H9 (cell line): ENCODE results near the gene FGA. TPM values are rescaled to one million over a fixed set of nuclear protein-coding genes. Genes with fewer than 3 reads are reported as not detected.

Experiments
- DNase-seq: peaks from one replicate; pipeline ENCODE4 v3.0.0-alpha.2; 2017
- H2AFZ ChIP-seq: one replicate; pipeline ENCODE4 v1.6.1; 2013; ENCODE audit warnings: mild to moderate bottlenecking, low read length, control low read depth, moderate library complexity
- H2AK5ac ChIP-seq: 2 replicates; pipeline ENCODE4 v1.6.1; 2013; ENCODE audit warnings: low read length, control low read depth, mixed read lengths; ENCODE audit not compliant: insufficient read length
- H2BK120ac ChIP-seq: one replicate; pipeline ENCODE4 v1.6.1; 2013; ENCODE audit warnings: low read depth, mild to moderate bottlenecking, low read length, control low read depth, inconsistent platforms; ENCODE audit not compliant: poor library complexity, severe bottlenecking
- H2BK12ac ChIP-seq: 2 replicates; pipeline ENCODE4 v1.6.1; 2013; ENCODE audit warnings: low read length, control low read depth, mixed read lengths, low read depth; ENCODE audit not compliant: insufficient read length
- H2BK15ac ChIP-seq: 2 replicates; pipeline ENCODE4 v1.6.1; 2013; ENCODE audit warnings: low read depth, low read length, control low read depth
- H2BK20ac ChIP-seq: one replicate; pipeline ENCODE4 v1.6.1; 2013; ENCODE audit warnings: low read depth, mild to moderate bottlenecking, low read length, control low read depth, inconsistent platforms; ENCODE audit not compliant: poor library complexity, severe bottlenecking
- H2BK5ac ChIP-seq: 2 replicates; pipeline ENCODE4 v1.6.1; 2013; ENCODE audit warnings: low read length, control low read depth, mixed read lengths; ENCODE audit not compliant: insufficient read length
- H3K14ac ChIP-seq: 2 replicates; pipeline ENCODE4 v1.6.1; 2013; ENCODE audit warnings: low read length, control low read depth; ENCODE audit not compliant: insufficient read depth
- H3K18ac ChIP-seq: 2 replicates; pipeline ENCODE4 v1.6.1; 2013; ENCODE audit warnings: low read depth, mild to moderate bottlenecking, mixed read lengths, low read length, control low read depth; ENCODE audit not compliant: insufficient read length
- H3K23ac ChIP-seq: 2 replicates; pipeline ENCODE4 v1.6.1; 2013; ENCODE audit warnings: low read length, control low read depth, mixed read lengths, low read depth; ENCODE audit not compliant: insufficient read length
- H3K23me2 ChIP-seq: 2 replicates; pipeline ENCODE4 v1.6.1; 2013; ENCODE audit warnings: low read depth, mild to moderate bottlenecking, mixed read lengths, low read length, control low read depth; ENCODE audit not compliant: insufficient read length, poor library complexity, severe bottlenecking
- H3K27ac ChIP-seq: 2 replicates; pipeline ENCODE4 v1.5.1; 2013; ENCODE audit warnings: low read length, control low read depth, mixed read lengths, low read depth; ENCODE audit not compliant: insufficient read length
- H3K27me3 ChIP-seq: 2 replicates; pipeline ENCODE4 v1.6.1; 2013; ENCODE audit warnings: low read length, control low read depth, inconsistent platforms; ENCODE audit not compliant: insufficient read depth
- H3K4ac ChIP-seq: 2 replicates; pipeline ENCODE4 v1.6.1; 2013; ENCODE audit warnings: low read depth, mild to moderate bottlenecking, control low read depth, inconsistent platforms, low read length, moderate library complexity
- H3K4me1 ChIP-seq: 2 replicates; pipeline ENCODE4 v1.6.1; 2013; ENCODE audit warnings: low read length, control low read depth, inconsistent platforms; ENCODE audit not compliant: insufficient read depth
- H3K4me2 ChIP-seq: 2 replicates; pipeline ENCODE4 v1.6.1; 2013; ENCODE audit warnings: low read length, control low read depth, mixed read lengths; ENCODE audit not compliant: insufficient read length, insufficient read depth
- H3K56ac ChIP-seq: 2 replicates; pipeline ENCODE4 v1.6.1; 2013; ENCODE audit warnings: low read depth, mild to moderate bottlenecking, mixed read lengths, low read length, control low read depth; ENCODE audit not compliant: insufficient read length
- H3K79me1 ChIP-seq: 2 replicates; pipeline ENCODE4 v1.6.1; 2013; ENCODE audit warnings: low read depth, mild to moderate bottlenecking, moderate library complexity, low read length, control low read depth, inconsistent platforms; ENCODE audit not compliant: insufficient read depth, poor library complexity, severe bottlenecking
- H3K79me2 ChIP-seq: 2 replicates; pipeline ENCODE4 v1.6.1; 2013; ENCODE audit warnings: low read length, control low read depth, inconsistent platforms; ENCODE audit not compliant: insufficient read depth
- H3K9ac ChIP-seq: 2 replicates; pipeline ENCODE4 v1.6.1; 2013; ENCODE audit warnings: low read length, control low read depth, mixed read lengths; ENCODE audit not compliant: insufficient read length; ENCODE audit errors: extremely low read depth
- H3K9me3 ChIP-seq: one replicate; pipeline ENCODE4 v1.6.1; 2013; ENCODE audit warnings: low read depth, low read length, inconsistent platforms; ENCODE audit not compliant: control insufficient read depth
- H3T11ph ChIP-seq: one replicate; pipeline ENCODE4 v1.6.1; 2013; ENCODE audit warnings: mild to moderate bottlenecking, low read length, control low read depth, inconsistent platforms
- H4K20me1 ChIP-seq: one replicate; pipeline ENCODE4 v1.6.1; 2013; ENCODE audit not compliant: control insufficient read depth, insufficient read length, insufficient read depth
- H4K5ac ChIP-seq: 2 replicates; pipeline ENCODE4 v1.6.1; 2013; ENCODE audit warnings: low read depth, mild to moderate bottlenecking, mixed read lengths, low read length, control low read depth; ENCODE audit not compliant: insufficient read length
- H4K8ac ChIP-seq: replicated peaks from 2 replicates; pipeline ENCODE4 v1.6.1; 2013; ENCODE audit warnings: low read length, control low read depth, mixed read lengths, low read depth; ENCODE audit not compliant: insufficient read length
- H4K91ac ChIP-seq: 2 replicates; pipeline ENCODE4 v1.6.1; 2013; ENCODE audit warnings: low read depth, mild to moderate bottlenecking, moderate library complexity, mixed read lengths, low read length, control low read depth; ENCODE audit not compliant: insufficient read length
- H3K27ac Mint-ChIP-seq, 3 experiments: 2 replicates in 2 of 3; 3 replicates in 1 of 3; pipeline ENCODE4 v1.8.0; 2020 to 2021; ENCODE audit warnings: mixed read lengths in 3 of 3, mild to moderate bottlenecking in 1 of 3, moderate library complexity in 1 of 3
- H3K27me3 Mint-ChIP-seq: 2 replicates; pipeline ENCODE4 v1.8.0; 2021; ENCODE audit warnings: low read depth, mild to moderate bottlenecking, moderate library complexity, mixed read lengths
- H3K36me3 Mint-ChIP-seq, 3 experiments: 2 replicates in 2 of 3; 3 replicates in 1 of 3; pipeline ENCODE4 v1.8.0; 2020 to 2021; ENCODE audit warnings: low read depth in 3 of 3, mixed read lengths in 3 of 3; ENCODE audit not compliant: insufficient read depth in 1 of 3
- H3K4me1 Mint-ChIP-seq, 2 experiments: 2 replicates each; pipeline ENCODE4 v1.8.0; 2020; ENCODE audit warnings: mixed read lengths in 2 of 2
- H3K4me3 Mint-ChIP-seq, 2 experiments: 2 replicates in 1 of 2; 3 replicates in 1 of 2; pipeline ENCODE4 v1.8.0; 2020 to 2021; ENCODE audit warnings: mild to moderate bottlenecking in 2 of 2, mixed read lengths in 2 of 2, moderate library complexity in 1 of 2
- H3K9me3 Mint-ChIP-seq, 2 experiments: 2 replicates in 1 of 2; 3 replicates in 1 of 2; pipeline ENCODE4 v1.8.0; 2020; ENCODE audit warnings: mild to moderate bottlenecking in 2 of 2, mixed read lengths in 2 of 2, moderate library complexity in 1 of 2
- WGBS: extraction: QIAGEN DNeasy Blood & Tissue Kit; methylation state at CpG from one replicate; pipeline ENCODE4 v1.1.7; 2013; ENCODE audit warnings: missing lambda C conversion rate, low lambda C conversion rate, mixed read lengths; ENCODE audit not compliant: insufficient read length; ENCODE audit errors: extremely low coverage; 5-methylcytosine and 5-hydroxymethylcytosine counted together
- total RNA-seq: library from RNA; stranded (reverse); gene quantifications from 2 replicates; pipeline ENCODE4 v1.2.1, GENCODE V29; 2021
- TF ChIP-seq, protein P1 (sequence below): fragments of 200-600 bp; sonication (generic); conservative IDR thresholded peaks from 3 replicates; pipeline ENCODE4 v1.8.0; 2021; ENCODE audit warnings: antibody characterized with exemption, mild to moderate bottlenecking

Gene FGA
- total RNA-seq, 1 experiment from 2014 or later: not detected

DNA sequence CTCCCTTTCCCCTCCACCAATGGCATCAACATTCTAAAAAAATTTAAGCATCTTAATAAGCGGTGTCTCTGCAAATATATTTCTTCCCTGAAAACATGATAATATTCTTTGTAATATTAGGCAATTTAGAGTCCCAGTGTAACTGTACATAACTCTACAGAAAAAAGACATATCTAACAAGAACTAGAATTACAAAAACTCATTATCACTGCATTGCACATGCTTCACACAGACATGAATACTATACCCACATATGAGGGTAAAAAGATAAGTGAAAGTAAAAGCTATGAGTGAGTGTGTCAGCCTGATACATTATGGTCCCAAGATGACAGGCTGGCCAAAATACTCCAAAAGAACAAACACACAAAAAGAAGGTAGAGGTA is 30.1 kb downstream of the FGA start:
- no peaks in the 10 kb centered on the region for H3K79me2 ChIP-seq
- no peak overlapping the region for H3K18ac ChIP-seq
- no CpG with 5 or more reads among the region's 1 CpG for WGBS
- no peak overlapping the region for H2BK120ac ChIP-seq
- no peaks in the 10 kb centered on the region for H3K79me1 ChIP-seq
- H2BK15ac ChIP-seq: no peak overlapping the region
- no peak overlapping the region for H2AFZ ChIP-seq
- H4K91ac ChIP-seq: no peak overlapping the region
- H4K5ac ChIP-seq: no peak overlapping the region
- H3K4me2 ChIP-seq: no peak overlapping the region
- Mint-ChIP-seq H3K36me3 (no peaks in the 10 kb centered on the region), H3K4me1 (no peaks in the 10 kb centered on the region), H3K27ac (no peak overlapping the region), H3K9me3 (no peaks in the 10 kb centered on the region), H3K4me3 (no peak overlapping the region), H3K27me3 (no peaks in the 10 kb centered on the region; the same call in 1 of the 2 replicates)
- H2BK5ac ChIP-seq: no peak overlapping the region
- no peaks in the 10 kb centered on the region for H4K20me1 ChIP-seq
- no peak overlapping the region for H3K27ac ChIP-seq
- H3K4me1 ChIP-seq: no peaks in the 10 kb centered on the region
- no peak overlapping the region for H3K4ac ChIP-seq
- no peak for DNase-seq
- H3K9ac ChIP-seq: no peak overlapping the region
- H3K9me3 ChIP-seq: no peaks in the 10 kb centered on the region
- no peak overlapping the region for H3K23ac ChIP-seq
- no peak overlapping the region for H4K8ac ChIP-seq
- TF ChIP-seq, protein P1, sequence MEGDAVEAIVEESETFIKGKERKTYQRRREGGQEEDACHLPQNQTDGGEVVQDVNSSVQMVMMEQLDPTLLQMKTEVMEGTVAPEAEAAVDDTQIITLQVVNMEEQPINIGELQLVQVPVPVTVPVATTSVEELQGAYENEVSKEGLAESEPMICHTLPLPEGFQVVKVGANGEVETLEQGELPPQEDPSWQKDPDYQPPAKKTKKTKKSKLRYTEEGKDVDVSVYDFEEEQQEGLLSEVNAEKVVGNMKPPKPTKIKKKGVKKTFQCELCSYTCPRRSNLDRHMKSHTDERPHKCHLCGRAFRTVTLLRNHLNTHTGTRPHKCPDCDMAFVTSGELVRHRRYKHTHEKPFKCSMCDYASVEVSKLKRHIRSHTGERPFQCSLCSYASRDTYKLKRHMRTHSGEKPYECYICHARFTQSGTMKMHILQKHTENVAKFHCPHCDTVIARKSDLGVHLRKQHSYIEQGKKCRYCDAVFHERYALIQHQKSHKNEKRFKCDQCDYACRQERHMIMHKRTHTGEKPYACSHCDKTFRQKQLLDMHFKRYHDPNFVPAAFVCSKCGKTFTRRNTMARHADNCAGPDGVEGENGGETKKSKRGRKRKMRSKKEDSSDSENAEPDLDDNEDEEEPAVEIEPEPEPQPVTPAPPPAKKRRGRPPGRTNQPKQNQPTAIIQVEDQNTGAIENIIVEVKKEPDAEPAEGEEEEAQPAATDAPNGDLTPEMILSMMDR: no peak
- no peak overlapping the region for H2AK5ac ChIP-seq
- no peak overlapping the region for H2BK20ac ChIP-seq
- no peaks in the 10 kb centered on the region for H3K23me2 ChIP-seq
- H3K14ac ChIP-seq: no peak overlapping the region
- no peak overlapping the region for H2BK12ac ChIP-seq
- no peaks in the 10 kb centered on the region for H3K27me3 ChIP-seq
- no peak overlapping the region for H3K56ac ChIP-seq
- H3T11ph ChIP-seq: no peak overlapping the region
